Ishikawa (cell line): ENCODE measurements around the gene YIF1A.

ENCODE experiments used
- CEBPB ChIP-seq: IDR thresholded peaks from 2 replicates; pipeline ENCODE4 v1.6.1; 2012
- CREB1 ChIP-seq: IDR thresholded peaks from 2 replicates; pipeline ENCODE4 v1.6.1; 2012; ENCODE audit warnings: low read depth
- EGR1 ChIP-seq: IDR thresholded peaks from 2 replicates; pipeline ENCODE4 v1.6.1; 2012
- EP300 ChIP-seq: IDR thresholded peaks from 2 replicates; pipeline ENCODE4 v1.6.1; 2012; ENCODE audit warnings: borderline replicate concordance
- FOXM1 ChIP-seq: IDR thresholded peaks from 2 replicates; pipeline ENCODE4 v1.6.1; 2012; ENCODE audit warnings: low read depth, borderline replicate concordance
- NFIC ChIP-seq: IDR thresholded peaks from 2 replicates; pipeline ENCODE4 v1.6.1; 2012
- RAD21 ChIP-seq: IDR thresholded peaks from 2 replicates; pipeline ENCODE4 v1.6.1; 2012; ENCODE audit warnings: low read depth
- TAF1 ChIP-seq: IDR thresholded peaks from 2 replicates; pipeline ENCODE4 v1.6.1; 2012; ENCODE audit warnings: low read depth, mild to moderate bottlenecking
- TCF12 ChIP-seq: IDR thresholded peaks from 2 replicates; pipeline ENCODE4 v1.6.1; 2012; ENCODE audit warnings: low read depth
- TEAD4 ChIP-seq: IDR thresholded peaks from 2 replicates; pipeline ENCODE4 v1.6.1; 2012
- USF1 ChIP-seq: IDR thresholded peaks from 2 replicates; pipeline ENCODE4 v1.6.1; 2012
- YY1 ChIP-seq: IDR thresholded peaks from 2 replicates; pipeline ENCODE4 v1.6.1; 2012; ENCODE audit warnings: low read depth
- ZBTB7A ChIP-seq: IDR thresholded peaks from 2 replicates; pipeline ENCODE4 v1.6.1; 2012; ENCODE audit warnings: low read depth
- TF ChIP-seq, protein P1 (sequence below): IDR thresholded peaks from 2 replicates; pipeline ENCODE4 v1.6.1; 2012
- TF ChIP-seq, protein P2 (sequence below): IDR thresholded peaks from 2 replicates; pipeline ENCODE4 v1.6.1; 2012; ENCODE audit warnings: low read depth, mild to moderate bottlenecking

YIF1A gene

DNA sequence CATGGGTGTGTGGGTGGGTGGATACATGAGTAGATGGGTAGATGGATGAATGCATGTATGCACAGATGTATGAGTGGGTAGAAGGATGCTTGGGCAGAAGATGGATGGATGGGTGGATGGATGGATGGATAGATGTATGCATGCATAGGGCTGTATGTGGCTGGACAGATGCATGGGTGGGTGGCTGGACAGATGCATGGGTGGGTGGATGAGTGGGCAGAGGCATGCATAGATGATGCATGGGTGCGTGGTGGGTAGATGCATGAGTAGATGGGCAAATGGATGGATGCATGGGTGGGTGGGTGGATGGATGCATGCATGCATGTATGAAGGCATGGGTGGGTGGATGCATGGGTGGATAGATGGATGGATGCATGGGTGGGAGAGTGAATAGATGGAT, 34.7 kb upstream of the YIF1A start:
- TF ChIP-seq TEAD4 (no peak), YY1 (no peak), TCF12 (no peak), CREB1 (no peak), ZBTB7A (no peak), USF1 (no peak), EP300 (no peak), CEBPB (no peak), TAF1 (no peak), EGR1 (no peak), NFIC (no peak), RAD21 (no peak), FOXM1 (no peak)
- TF ChIP-seq, protein P1, sequence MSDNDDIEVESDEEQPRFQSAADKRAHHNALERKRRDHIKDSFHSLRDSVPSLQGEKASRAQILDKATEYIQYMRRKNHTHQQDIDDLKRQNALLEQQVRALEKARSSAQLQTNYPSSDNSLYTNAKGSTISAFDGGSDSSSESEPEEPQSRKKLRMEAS, result no peak
- TF ChIP-seq, protein P2, sequence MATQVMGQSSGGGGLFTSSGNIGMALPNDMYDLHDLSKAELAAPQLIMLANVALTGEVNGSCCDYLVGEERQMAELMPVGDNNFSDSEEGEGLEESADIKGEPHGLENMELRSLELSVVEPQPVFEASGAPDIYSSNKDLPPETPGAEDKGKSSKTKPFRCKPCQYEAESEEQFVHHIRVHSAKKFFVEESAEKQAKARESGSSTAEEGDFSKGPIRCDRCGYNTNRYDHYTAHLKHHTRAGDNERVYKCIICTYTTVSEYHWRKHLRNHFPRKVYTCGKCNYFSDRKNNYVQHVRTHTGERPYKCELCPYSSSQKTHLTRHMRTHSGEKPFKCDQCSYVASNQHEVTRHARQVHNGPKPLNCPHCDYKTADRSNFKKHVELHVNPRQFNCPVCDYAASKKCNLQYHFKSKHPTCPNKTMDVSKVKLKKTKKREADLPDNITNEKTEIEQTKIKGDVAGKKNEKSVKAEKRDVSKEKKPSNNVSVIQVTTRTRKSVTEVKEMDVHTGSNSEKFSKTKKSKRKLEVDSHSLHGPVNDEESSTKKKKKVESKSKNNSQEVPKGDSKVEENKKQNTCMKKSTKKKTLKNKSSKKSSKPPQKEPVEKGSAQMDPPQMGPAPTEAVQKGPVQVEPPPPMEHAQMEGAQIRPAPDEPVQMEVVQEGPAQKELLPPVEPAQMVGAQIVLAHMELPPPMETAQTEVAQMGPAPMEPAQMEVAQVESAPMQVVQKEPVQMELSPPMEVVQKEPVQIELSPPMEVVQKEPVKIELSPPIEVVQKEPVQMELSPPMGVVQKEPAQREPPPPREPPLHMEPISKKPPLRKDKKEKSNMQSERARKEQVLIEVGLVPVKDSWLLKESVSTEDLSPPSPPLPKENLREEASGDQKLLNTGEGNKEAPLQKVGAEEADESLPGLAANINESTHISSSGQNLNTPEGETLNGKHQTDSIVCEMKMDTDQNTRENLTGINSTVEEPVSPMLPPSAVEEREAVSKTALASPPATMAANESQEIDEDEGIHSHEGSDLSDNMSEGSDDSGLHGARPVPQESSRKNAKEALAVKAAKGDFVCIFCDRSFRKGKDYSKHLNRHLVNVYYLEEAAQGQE, result no peak

GRCh38 chr11:66322732-66323427, 33.9 kb upstream of the YIF1A start:
- TF ChIP-seq, protein P2, result no peak
- TF ChIP-seq FOXM1 (no peak), NFIC (no peak)

- TF ChIP-seq TEAD4 (no peak), ZBTB7A (no peak), EP300 (no peak), CEBPB (no peak), YY1 (no peak), NFIC (no peak), FOXM1 (no peak), TAF1 (no peak)
Measured at GRCh38 chr11:66321606-66322005, 32.7 kb upstream of the YIF1A start.

DNA sequence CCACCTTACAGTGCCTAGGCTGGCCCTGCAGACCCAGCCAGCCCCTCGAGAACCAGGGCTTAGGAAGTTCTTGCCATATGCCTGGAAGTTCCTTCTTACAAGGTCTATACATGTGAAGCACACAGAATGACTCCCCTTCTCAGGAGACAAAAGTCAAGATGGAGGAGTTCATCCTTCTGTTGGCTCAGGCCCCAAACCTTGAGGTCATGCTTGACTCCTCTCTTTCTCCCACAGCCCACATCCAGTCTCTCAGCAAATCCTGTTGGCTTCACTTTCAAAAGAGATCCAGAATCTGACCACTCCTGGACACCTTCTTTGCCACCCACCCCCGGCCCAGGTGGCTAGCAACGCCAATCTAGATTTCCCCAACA, 29.6 kb upstream of the YIF1A start:
- TF ChIP-seq, protein P1, result no peak
- no peak for TF ChIP-seq YY1
- no peak for TF ChIP-seq NFIC
- TF ChIP-seq TAF1, result no peak
- no peak for TF ChIP-seq EGR1
- TF ChIP-seq, protein P2, result no peak
- no peak for TF ChIP-seq FOXM1
- TF ChIP-seq CREB1, result no peak
- TF ChIP-seq TCF12, result no peak
- no peak for TF ChIP-seq EP300
- TF ChIP-seq ZBTB7A, result no peak
- TF ChIP-seq TEAD4, result no peak
- no peak for TF ChIP-seq USF1
- no peak for TF ChIP-seq CEBPB
- no peak for TF ChIP-seq RAD21
